Parathyroid adenoma (tissue), 2 donors: Measurements from ENCODE around the gene CLPSL2.
A peak's percentile ranks its signal among the peaks of the same experiment; 100 is the strongest.

Experiments used
- H2AFZ ChIP-seq: fragments of 300-600 bp; sonication (generic); one replicate; pipeline ENCODE4 v1.7.0; 2017; ENCODE audit warnings: antibody characterized with exemption, mild to moderate bottlenecking
- H3K27ac ChIP-seq: fragments of 300-600 bp; sonication (generic); one replicate; pipeline ENCODE4 v1.7.0; 2017
- H3K27me3 ChIP-seq: fragments of 300-600 bp; sonication (generic); one replicate; pipeline ENCODE4 v1.7.0; 2017; ENCODE audit warnings: low read length; ENCODE audit not compliant: control insufficient read depth, insufficient read depth
- H3K36me3 ChIP-seq: fragments of 300-600 bp; sonication (generic); one replicate; pipeline ENCODE4 v1.7.0; 2017; ENCODE audit warnings: low read length; ENCODE audit not compliant: control insufficient read depth, insufficient read depth
- H3K4me1 ChIP-seq: fragments of 300-600 bp; sonication (generic); one replicate; pipeline ENCODE4 v1.7.0; 2017; ENCODE audit warnings: control low read depth
- H3K4me2 ChIP-seq: fragments of 300-600 bp; sonication (generic); one replicate; pipeline ENCODE4 v1.7.0; 2017; ENCODE audit warnings: low read length
- H3K4me3 ChIP-seq: fragments of 300-600 bp; sonication (generic); one replicate; pipeline ENCODE4 v1.7.0; 2017; ENCODE audit warnings: low read depth, low read length
- H3K79me2 ChIP-seq: fragments of 300-600 bp; sonication (generic); one replicate; pipeline ENCODE4 v1.7.0; 2017; ENCODE audit warnings: control low read depth
- H3K9ac ChIP-seq: fragments of 300-600 bp; sonication (generic); one replicate; pipeline ENCODE4 v1.7.0; 2017; ENCODE audit warnings: mild to moderate bottlenecking
- H3K9me3 ChIP-seq: fragments of 300-600 bp; sonication (generic); one replicate; pipeline ENCODE4 v1.7.0; 2017; ENCODE audit warnings: low read length; ENCODE audit not compliant: control insufficient read depth
- TF ChIP-seq, protein P1 (sequence below): fragments of 300-600 bp; sonication (generic); IDR thresholded peaks from one replicate; pipeline ENCODE4 v1.7.0; 2017; ENCODE audit warnings: antibody characterized with exemption, mild to moderate bottlenecking
- donor health status: primary hyperparathyroidism.

CLPSL2 gene

GRCh38 chr6:35786810-35787209 is 10.4 kb downstream of the CLPSL2 start:
- Histone ChIP-seq H2AFZ (peak overlapping the region; percentile 6), H3K4me2 (no peak overlapping the region), H3K9ac (no peak overlapping the region), H3K27me3 (no peaks in the 10 kb centered on the region), H3K4me3 (no peak overlapping the region), H3K9me3 (no peaks in the 10 kb centered on the region), H3K36me3 (no peaks in the 10 kb centered on the region), H3K79me2 (no peaks in the 10 kb centered on the region), H3K27ac (no peak overlapping the region), H3K4me1 (no peaks in the 10 kb centered on the region)
- TF ChIP-seq, protein P1, sequence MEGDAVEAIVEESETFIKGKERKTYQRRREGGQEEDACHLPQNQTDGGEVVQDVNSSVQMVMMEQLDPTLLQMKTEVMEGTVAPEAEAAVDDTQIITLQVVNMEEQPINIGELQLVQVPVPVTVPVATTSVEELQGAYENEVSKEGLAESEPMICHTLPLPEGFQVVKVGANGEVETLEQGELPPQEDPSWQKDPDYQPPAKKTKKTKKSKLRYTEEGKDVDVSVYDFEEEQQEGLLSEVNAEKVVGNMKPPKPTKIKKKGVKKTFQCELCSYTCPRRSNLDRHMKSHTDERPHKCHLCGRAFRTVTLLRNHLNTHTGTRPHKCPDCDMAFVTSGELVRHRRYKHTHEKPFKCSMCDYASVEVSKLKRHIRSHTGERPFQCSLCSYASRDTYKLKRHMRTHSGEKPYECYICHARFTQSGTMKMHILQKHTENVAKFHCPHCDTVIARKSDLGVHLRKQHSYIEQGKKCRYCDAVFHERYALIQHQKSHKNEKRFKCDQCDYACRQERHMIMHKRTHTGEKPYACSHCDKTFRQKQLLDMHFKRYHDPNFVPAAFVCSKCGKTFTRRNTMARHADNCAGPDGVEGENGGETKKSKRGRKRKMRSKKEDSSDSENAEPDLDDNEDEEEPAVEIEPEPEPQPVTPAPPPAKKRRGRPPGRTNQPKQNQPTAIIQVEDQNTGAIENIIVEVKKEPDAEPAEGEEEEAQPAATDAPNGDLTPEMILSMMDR = no peak

- no peak overlapping the region for H3K9ac ChIP-seq
- no peaks in the 10 kb centered on the region for H3K9me3 ChIP-seq
- TF ChIP-seq, protein P1 = no peak
- H3K4me1 ChIP-seq = no peaks in the 10 kb centered on the region
- H3K27ac ChIP-seq = no peak overlapping the region
- no peak overlapping the region for H2AFZ ChIP-seq
- no peaks in the 10 kb centered on the region for H3K36me3 ChIP-seq
- H3K27me3 ChIP-seq = no peaks in the 10 kb centered on the region
- H3K4me3 ChIP-seq = no peak overlapping the region
- H3K79me2 ChIP-seq = no peaks in the 10 kb centered on the region
- no peak overlapping the region for H3K4me2 ChIP-seq
These were observed 11.1 kb downstream of the CLPSL2 start for GRCh38 chr6:35787266-35788218.

DNA sequence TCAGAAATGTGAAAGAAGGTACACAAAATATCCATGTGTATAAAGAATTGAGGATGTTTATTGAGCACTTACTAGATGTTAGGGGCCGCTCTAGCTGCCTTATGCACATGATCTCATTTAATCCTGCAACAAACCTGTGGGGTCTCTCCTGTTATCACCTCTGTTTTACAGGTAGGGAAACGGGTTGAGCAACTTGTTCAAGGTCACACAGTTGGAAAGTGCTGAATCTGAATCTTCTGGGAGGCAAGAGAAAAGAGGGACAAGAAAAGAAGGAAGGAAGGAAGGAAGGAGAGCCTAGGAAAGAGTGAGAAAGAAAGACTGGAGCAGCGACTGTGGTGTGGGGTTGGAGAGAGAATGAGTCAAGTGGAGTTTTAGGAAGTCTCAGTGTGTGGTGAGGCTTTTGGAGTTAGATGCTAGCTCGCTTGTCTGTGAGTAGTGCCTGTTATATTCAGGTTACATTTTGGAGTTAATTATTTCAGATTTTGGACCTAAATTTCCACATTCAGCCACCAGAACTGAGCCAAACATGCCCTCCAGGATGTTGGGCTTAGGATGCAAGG is 12.1 kb downstream of the CLPSL2 start:
- Histone ChIP-seq H2AFZ (no peak overlapping the region), H3K27me3 (no peaks in the 10 kb centered on the region), H3K9me3 (no peaks in the 10 kb centered on the region), H3K4me2 (no peak overlapping the region), H3K79me2 (no peaks in the 10 kb centered on the region), H3K36me3 (no peaks in the 10 kb centered on the region), H3K27ac (no peak overlapping the region), H3K4me3 (no peak overlapping the region), H3K9ac (no peak overlapping the region), H3K4me1 (no peaks in the 10 kb centered on the region)
- TF ChIP-seq, protein P1 = no peak

GRCh38 chr6:35790683-35791082 is 14.3 kb downstream of the CLPSL2 start:
- no peak overlapping the region for H2AFZ ChIP-seq
- no peaks in the 10 kb centered on the region for H3K4me1 ChIP-seq
- TF ChIP-seq, protein P1 = no peak
- H3K79me2 ChIP-seq = no peaks in the 10 kb centered on the region
- no peak overlapping the region for H3K27ac ChIP-seq
- no peak overlapping the region for H3K9ac ChIP-seq
- H3K27me3 ChIP-seq = no peaks in the 10 kb centered on the region
- no peaks in the 10 kb centered on the region for H3K36me3 ChIP-seq
- H3K4me3 ChIP-seq = no peak overlapping the region
- H3K4me2 ChIP-seq = no peak overlapping the region
- no peaks in the 10 kb centered on the region for H3K9me3 ChIP-seq
